Stimulated activated memory B cell treated with anti-CD40 and anti-IgM and Interleukin-4, amounts not matched to agents 10 μg/mL and 1 μg/mL and 100 μg/mL, for 72 hours (primary cell): Measurements from ENCODE around the gene CPPED1.
"Not testable (repeated sequence)": the region's sequence is repeated elsewhere in the genome, so short reads cannot be mapped to it uniquely, and the experiment has no call there.

ENCODE experiments used
- ATAC-seq: fragments of 150-1000 bp; cut with Tn5 transposase; 2 replicates; pipeline ENCODE4 v1.10.0; 2021
- H3K27ac Mint-ChIP-seq: one replicate; pipeline ENCODE4 v1.8.0; 2022; ENCODE audit warnings: mild to moderate bottlenecking, mixed read lengths
- H3K27me3 Mint-ChIP-seq: one replicate; pipeline ENCODE4 v1.8.0; 2022; ENCODE audit warnings: mixed read lengths
- H3K36me3 Mint-ChIP-seq: one replicate; pipeline ENCODE4 v1.8.0; 2022; ENCODE audit warnings: mixed read lengths
- H3K4me1 Mint-ChIP-seq: one replicate; pipeline ENCODE4 v1.8.0; 2022; ENCODE audit warnings: mixed read lengths
- H3K4me3 Mint-ChIP-seq: one replicate; pipeline ENCODE4 v1.8.0; 2022; ENCODE audit warnings: mild to moderate bottlenecking, moderate library complexity, mixed read lengths
- H3K9me3 Mint-ChIP-seq: one replicate; pipeline ENCODE4 v1.8.0; 2022; ENCODE audit warnings: mixed read lengths

The CPPED1 gene

DNA sequence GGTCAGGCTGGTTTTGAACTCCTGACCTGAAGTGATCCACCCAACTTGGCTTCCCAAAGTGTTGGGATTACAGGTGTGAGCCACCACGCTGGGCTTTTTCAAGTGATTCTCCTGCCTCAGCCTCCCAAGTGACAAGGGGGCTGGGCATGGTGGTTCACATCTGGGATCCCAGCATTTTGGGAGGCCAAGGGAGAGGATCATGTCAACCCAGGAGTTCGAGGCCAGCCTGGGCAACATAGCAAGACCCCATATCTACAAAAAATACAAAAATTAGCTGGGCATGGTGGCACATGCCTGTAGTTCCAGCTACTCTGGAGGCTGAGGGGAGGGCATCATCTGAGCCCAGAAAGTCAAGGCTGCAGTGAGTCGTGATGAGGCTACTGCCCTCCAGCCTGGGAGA, 10.0 kb upstream of the CPPED1 start:
- H3K36me3 Mint-ChIP-seq, H3K27me3 Mint-ChIP-seq, H3K4me1 Mint-ChIP-seq, ATAC-seq, H3K27ac Mint-ChIP-seq, H3K9me3 Mint-ChIP-seq, H3K4me3 Mint-ChIP-seq: not testable (repeated sequence)

DNA sequence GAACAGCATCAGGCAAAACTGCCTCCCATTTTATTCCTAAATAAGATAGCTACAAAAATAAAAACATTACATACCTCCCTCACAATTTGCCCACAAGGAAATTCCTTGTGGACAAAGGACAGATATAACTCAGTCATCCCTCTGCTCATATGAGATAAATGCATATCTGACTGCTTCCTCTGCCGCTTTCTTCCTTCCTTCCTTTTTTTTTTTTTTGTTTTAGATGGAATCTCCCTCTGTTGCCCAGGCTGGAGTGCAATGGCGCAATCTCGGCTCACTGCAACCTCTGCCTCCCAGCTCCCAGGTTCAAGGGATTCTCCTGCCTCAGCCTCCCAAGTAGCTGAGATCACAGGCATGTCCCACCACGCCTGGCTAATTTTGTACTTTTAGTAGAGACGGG, 9.6 kb upstream of the CPPED1 start:
- not testable (repeated sequence) for H3K9me3 Mint-ChIP-seq, ATAC-seq, H3K27ac Mint-ChIP-seq, H3K4me1 Mint-ChIP-seq, H3K36me3 Mint-ChIP-seq, H3K4me3 Mint-ChIP-seq, H3K27me3 Mint-ChIP-seq

DNA sequence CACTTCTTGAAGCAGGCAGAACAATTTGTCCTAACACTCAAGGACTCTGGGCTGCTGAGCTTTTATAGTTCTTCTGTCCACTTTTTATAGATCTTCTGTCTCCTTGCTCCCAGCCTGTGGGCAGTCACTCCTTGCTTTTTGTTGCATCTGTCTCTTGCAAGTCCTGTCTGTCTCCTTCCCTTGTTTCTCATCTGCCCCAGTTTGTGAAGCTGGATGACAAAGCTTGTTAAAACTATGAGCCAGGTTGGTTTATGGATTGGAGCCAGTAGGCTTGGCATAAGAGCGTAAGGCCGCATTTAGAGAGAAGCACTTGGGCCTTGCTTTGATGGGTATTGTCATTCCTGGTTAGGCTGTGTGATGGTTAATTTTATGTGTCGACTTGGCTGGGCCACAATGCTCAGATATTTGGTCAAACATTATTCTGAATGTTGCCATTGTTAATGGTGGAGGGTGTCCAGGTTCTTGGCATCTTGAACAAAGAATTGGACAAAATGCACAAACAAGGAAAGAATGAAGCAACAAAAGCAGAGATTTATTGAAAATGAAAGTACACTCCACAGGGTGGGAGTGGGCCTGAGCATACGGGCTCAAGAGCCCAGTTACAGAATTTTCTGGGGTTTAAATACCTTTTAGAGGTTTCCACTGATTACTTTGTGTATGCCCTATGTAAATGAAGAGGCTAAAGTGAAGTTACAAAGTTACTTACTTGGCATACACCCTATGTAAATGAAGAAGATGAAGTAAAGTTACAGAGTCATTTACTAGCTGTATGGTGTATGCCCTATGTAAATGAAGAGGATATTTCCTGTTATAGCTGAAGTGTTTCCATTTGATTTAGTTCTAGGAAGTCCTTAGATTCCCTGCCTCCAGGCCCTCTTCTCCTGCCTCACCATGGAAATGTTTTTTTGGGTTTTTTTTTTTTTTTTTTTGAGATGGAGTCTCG, 8.0 kb upstream of the CPPED1 start:
- Mint-ChIP-seq H3K4me1 (no peaks in the 10 kb centered on the region), H3K27ac (no peak overlapping the region)

DNA sequence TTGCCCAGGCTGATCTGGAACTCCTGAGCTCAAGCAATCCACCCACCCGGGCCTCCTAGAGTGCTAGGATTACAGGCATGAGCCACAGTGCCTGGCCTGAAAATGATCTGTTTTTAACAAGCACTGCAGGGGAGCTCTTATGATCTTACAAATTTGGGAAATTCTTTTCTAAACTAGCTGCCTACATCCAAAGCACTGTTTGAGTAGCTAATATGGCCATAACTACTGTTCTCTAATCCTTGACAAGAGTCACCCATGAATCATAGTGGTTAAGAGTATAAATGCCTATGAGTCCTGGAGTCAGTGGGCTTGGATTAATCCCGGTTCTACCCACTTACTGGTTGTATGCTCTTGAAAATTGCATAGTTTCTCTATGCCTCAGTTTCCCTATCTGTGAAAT, 1.4 kb upstream of the CPPED1 start:
- H3K27ac Mint-ChIP-seq: no peak overlapping the region
- ATAC-seq: no peak
- no peak overlapping the region for H3K4me3 Mint-ChIP-seq
- peaks cover 5% of the 10 kb centered on the region for H3K36me3 Mint-ChIP-seq
- H3K4me1 Mint-ChIP-seq: peaks cover 43% of the 10 kb centered on the region
- peaks cover 8% of the 10 kb centered on the region for H3K27me3 Mint-ChIP-seq
- peaks cover 3% of the 10 kb centered on the region for H3K9me3 Mint-ChIP-seq

More for the DNA sequence above, 8.0 kb upstream of the CPPED1 start:
- Mint-ChIP-seq H3K36me3 (no peaks in the 10 kb centered on the region), H3K4me3 (no peak overlapping the region), H3K27me3 (peaks cover 8% of the 10 kb centered on the region), H3K9me3 (peaks cover 9% of the 10 kb centered on the region)
- ATAC-seq: no peak

DNA sequence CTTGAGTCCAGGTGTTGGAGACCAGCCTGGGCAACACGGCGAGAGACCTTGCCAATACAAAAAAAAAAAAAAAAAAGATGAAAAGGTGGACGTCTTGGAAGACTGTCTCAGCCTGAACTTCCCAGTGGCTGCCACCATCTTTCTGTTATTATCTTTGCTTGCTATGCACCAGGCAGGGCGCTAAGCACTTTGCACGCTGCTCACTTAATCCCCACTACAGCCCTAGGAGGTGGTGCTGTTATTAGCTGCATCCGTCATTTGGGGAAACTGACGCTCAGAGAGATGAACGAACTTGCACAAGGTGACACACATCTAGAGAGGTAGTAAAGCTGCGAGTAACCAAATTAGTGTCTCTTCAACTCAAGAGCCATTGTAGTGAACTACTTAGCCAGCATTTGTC, 708 bp upstream of the CPPED1 start:
- H3K36me3 Mint-ChIP-seq: peaks cover 5% of the 10 kb centered on the region
- no peak overlapping the region for H3K27ac Mint-ChIP-seq
- peak overlapping the region; percentile 89 for H3K4me3 Mint-ChIP-seq
- ATAC-seq: no peak
- H3K9me3 Mint-ChIP-seq: peaks cover 3% of the 10 kb centered on the region
- peaks cover 45% of the 10 kb centered on the region for H3K4me1 Mint-ChIP-seq
- peaks cover 8% of the 10 kb centered on the region for H3K27me3 Mint-ChIP-seq

DNA sequence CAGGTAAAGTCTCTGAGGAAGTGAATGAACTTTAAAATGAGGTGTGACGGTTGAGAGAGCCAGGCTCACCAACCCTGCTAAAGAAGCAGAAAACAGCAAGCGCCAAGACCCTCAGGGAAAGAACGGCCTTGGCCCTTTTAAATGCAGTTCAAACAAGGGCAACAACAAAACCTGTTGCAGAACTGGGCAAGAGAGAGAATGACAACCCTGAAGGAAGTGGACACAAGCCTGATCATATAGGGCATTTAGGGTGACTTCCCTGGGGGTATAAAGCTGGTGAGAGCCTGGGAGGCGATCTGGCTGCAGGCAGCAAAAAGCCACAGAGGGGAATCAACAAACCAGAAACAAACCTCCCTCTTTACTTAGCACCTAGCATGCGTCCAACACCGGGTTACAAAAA, 1.0 kb downstream of the CPPED1 start:
- H3K4me1 Mint-ChIP-seq: peaks cover 45% of the 10 kb centered on the region
- peak overlapping the region; percentile 94 for H3K27ac Mint-ChIP-seq
- no peak for ATAC-seq
- peaks cover 5% of the 10 kb centered on the region for H3K36me3 Mint-ChIP-seq
- peak overlapping the region; percentile 89 for H3K4me3 Mint-ChIP-seq
- peaks cover 3% of the 10 kb centered on the region for H3K9me3 Mint-ChIP-seq
- H3K27me3 Mint-ChIP-seq: no peaks in the 10 kb centered on the region

DNA sequence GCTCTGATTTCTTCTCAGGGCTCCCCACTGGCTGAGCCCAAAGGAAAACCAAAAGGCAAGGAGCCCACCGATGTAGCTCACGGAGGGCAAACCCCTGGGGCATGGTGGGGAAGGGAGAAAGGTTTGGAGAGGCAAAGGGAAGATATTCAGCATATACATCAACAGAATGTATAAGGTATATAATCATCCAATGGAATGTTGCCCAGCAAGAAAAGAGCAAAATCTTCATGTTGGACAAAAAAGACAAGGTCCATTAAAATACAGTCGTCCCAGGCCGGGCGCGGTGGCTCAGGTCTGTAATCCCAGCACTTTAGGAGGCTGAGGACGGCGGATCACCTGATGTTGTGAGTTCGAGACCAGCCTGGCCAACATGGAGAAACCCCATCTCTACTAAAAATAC, 1.6 kb downstream of the CPPED1 start:
- H3K9me3 Mint-ChIP-seq: peaks cover 3% of the 10 kb centered on the region

DNA sequence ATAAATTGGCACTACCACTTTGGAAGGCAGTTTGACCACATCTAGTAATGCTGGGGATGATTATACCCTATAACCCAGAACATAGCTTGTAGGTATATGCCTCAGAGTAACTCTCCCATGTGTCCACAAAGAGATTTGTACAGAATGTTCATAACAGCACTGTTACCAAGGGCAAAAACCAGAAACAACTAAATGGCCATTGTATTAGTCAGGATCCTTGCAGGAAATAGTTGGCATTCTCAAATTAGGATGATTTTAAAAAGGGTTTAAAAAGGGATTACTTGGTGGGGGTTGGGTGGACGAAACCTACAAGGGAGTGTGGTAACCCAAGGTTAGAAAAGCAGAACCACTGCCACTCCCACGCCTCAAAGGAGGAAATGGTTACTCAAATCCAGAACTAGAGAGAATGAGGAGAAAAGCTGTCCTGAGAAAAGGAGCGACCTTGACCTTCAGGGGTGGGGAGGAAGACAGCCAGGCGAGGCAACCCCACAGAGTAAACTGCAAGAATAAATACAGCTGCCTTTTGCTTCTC, 2.1 kb downstream of the CPPED1 start:
- peaks cover 45% of the 10 kb centered on the region for H3K4me1 Mint-ChIP-seq
- peak overlapping the region; percentile 89 for H3K4me3 Mint-ChIP-seq
- H3K36me3 Mint-ChIP-seq: peaks cover 5% of the 10 kb centered on the region
- peaks cover 3% of the 10 kb centered on the region for H3K9me3 Mint-ChIP-seq
- H3K27ac Mint-ChIP-seq: peak overlapping the region; percentile 94
- ATAC-seq: peak; percentile 42
- no peaks in the 10 kb centered on the region for H3K27me3 Mint-ChIP-seq

More for the DNA sequence above, 1.6 kb downstream of the CPPED1 start:
- Mint-ChIP-seq H3K36me3 (peaks cover 5% of the 10 kb centered on the region), H3K4me1 (peaks cover 45% of the 10 kb centered on the region), H3K27me3 (no peaks in the 10 kb centered on the region), H3K27ac (peak overlapping the region; percentile 94), H3K4me3 (peak overlapping the region; percentile 89)
- ATAC-seq: no peak

DNA sequence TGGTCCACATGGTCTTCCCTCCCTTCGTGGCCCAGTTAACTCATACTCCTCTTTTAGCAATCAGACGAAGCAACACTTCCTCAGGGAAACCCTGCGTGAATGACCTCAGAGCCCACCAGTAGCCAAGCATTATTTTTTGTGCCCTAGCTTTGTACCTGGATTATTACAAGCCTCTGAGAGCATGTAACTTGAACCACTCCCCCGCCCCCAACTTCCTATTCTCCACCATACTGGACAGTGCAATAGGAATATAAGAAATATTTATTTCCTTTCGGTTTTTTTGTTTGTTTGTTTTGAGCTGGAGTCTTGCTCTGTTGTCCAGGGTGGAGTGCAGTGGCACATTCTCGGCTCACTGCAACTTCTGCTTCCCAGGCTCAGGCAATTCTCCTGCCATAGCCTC, 2.9 kb downstream of the CPPED1 start:
- H3K4me3 Mint-ChIP-seq: no peak overlapping the region
- peaks cover 3% of the 10 kb centered on the region for H3K9me3 Mint-ChIP-seq
- no peaks in the 10 kb centered on the region for H3K27me3 Mint-ChIP-seq
- H3K36me3 Mint-ChIP-seq: peaks cover 5% of the 10 kb centered on the region
- ATAC-seq: no peak
- H3K27ac Mint-ChIP-seq: no peak overlapping the region
- peaks cover 45% of the 10 kb centered on the region for H3K4me1 Mint-ChIP-seq

DNA sequence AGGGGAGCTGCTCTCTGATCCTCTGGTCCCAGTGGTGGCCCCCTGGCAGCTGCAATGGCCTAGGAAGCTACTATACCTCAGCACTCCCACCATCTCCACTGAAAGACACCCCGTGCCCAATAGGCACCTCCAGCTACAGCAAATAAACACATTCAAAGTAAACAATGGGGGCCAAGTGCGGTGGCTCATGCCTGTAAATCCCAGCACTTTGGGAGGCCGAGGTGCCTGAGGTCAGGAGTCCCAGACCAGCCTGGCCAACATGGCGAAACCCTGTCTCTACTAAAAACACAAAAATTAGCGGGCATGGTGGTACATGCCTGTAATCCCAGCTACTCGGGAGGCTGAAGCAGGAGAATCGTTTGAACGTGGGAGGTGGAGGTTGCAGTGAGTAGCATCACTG, 3.7 kb downstream of the CPPED1 start:
- H3K9me3 Mint-ChIP-seq, H3K4me3 Mint-ChIP-seq, H3K27ac Mint-ChIP-seq, ATAC-seq, H3K27me3 Mint-ChIP-seq, H3K36me3 Mint-ChIP-seq: not testable (repeated sequence)
- H3K4me1 Mint-ChIP-seq: peaks cover 45% of the 10 kb centered on the region

DNA sequence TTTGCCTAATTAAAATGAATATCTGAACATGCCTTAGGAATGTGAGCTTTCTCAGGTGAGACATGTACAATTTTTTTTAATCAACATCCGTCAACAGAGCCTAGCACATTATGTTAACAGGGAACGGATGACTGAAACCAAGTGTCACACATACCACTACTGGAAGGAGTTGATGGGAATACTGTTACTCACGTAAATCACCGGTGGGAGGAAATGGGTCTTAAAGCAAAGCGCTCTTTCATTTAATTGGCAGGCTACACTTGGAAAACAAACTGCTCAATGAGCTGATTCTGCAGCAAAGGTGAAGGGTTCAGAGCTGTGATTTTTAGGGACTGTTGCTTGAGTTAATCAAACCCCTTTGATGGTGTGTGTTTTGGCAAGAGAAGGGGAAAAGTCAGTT, 4.8 kb downstream of the CPPED1 start:
- no peaks in the 10 kb centered on the region for H3K9me3 Mint-ChIP-seq
- no peaks in the 10 kb centered on the region for H3K27me3 Mint-ChIP-seq
- no peak overlapping the region for H3K27ac Mint-ChIP-seq
- ATAC-seq: no peak
- no peak overlapping the region for H3K4me3 Mint-ChIP-seq
- peaks cover 37% of the 10 kb centered on the region for H3K4me1 Mint-ChIP-seq
- peaks cover 5% of the 10 kb centered on the region for H3K36me3 Mint-ChIP-seq

DNA sequence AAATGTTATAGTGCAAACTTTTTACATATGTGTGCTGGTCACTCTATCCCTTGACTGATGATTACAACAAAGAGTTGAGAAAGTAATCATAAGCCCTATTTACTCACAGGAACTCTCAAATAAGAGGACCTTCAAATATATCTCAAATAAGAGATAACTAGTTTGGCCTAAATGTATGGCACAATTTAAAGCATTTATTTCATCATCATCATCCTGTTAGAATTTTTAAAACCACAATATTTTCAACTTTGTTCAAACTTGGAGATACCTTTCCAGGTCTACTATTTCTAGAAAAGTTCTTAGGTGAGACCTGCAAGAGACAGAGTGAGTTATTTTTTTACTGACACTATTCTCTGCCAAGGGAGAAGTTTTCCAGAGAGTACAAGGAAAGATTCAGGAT, 5.5 kb downstream of the CPPED1 start:
- ATAC-seq: no peak
- no peaks in the 10 kb centered on the region for H3K27me3 Mint-ChIP-seq
- H3K4me1 Mint-ChIP-seq: peaks cover 34% of the 10 kb centered on the region
- H3K9me3 Mint-ChIP-seq: no peaks in the 10 kb centered on the region
- peaks cover 7% of the 10 kb centered on the region for H3K36me3 Mint-ChIP-seq
- no peak overlapping the region for H3K27ac Mint-ChIP-seq
- H3K4me3 Mint-ChIP-seq: no peak overlapping the region

DNA sequence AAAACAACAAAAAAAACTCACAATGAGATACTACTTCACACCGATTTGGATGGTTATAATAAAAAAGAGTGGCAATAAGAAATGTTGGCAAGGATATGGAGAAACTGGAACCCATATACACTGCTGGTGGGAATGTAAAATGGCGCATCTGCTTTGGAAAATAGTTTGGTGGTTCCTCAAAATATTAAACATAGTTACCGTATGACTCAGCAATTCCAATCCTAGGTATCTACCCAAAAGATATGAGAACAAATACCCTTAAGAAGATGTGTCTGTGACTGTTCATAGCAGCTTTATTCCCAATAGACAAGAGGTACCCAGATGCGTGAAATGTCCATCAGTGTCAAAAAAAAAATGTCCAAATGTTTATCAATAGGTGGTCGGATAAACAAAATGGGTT, 7.2 kb downstream of the CPPED1 start:
- Mint-ChIP-seq H3K9me3 (peaks cover 6% of the 10 kb centered on the region), H3K36me3 (peaks cover 21% of the 10 kb centered on the region), H3K4me3 (no peak overlapping the region), H3K4me1 (peaks cover 17% of the 10 kb centered on the region), H3K27me3 (no peaks in the 10 kb centered on the region), H3K27ac (no peak overlapping the region)
- ATAC-seq: no peak

DNA sequence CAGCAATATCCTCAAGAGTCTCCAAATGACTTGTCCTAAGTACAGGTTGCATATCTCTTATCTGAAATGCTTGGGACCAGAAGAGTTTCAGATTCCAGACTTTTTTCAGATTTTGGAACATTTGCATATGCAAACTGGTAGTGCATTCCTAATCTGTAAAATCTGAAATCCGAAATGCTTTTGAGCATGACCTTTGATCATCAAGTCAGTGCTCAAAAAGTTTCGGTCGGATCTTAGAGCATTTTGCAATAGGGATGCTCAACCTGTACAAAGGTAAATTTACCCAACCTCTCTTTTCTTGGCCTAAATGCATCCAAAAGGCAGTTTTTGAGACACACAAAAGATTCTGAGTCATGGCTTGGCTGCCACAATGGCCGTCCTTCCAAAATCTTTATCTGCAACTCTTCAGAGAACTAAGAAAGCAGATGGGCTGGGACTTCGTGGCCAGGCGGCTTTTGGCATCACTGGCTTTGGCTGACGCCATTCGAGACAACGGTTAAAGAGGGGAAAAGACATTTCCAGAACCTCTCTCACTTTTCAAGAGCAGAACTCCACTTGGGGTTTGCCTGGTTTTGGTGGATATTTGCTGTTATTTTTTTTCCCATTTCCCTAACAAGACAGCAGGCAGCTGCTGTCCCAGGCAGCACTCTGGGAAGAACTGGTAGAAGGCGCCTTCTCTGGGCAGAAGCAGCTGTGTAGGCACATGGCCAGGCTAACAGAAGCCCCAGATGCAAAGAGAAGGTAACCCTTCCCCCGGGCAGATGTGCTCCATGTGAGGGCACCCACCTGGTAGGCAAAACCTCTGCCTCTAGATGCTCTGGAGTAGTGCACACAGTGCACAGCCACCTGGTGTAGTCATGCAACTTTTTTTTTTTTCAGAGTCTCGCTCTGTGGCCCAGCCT, 8.9 kb downstream of the CPPED1 start:
- no peaks in the 10 kb centered on the region for H3K4me1 Mint-ChIP-seq
- no peak overlapping the region for H3K4me3 Mint-ChIP-seq
- H3K36me3 Mint-ChIP-seq: peaks cover 21% of the 10 kb centered on the region
- H3K27me3 Mint-ChIP-seq: no peaks in the 10 kb centered on the region
- no peak overlapping the region for H3K27ac Mint-ChIP-seq
- ATAC-seq: no peak
- peaks cover 6% of the 10 kb centered on the region for H3K9me3 Mint-ChIP-seq

DNA sequence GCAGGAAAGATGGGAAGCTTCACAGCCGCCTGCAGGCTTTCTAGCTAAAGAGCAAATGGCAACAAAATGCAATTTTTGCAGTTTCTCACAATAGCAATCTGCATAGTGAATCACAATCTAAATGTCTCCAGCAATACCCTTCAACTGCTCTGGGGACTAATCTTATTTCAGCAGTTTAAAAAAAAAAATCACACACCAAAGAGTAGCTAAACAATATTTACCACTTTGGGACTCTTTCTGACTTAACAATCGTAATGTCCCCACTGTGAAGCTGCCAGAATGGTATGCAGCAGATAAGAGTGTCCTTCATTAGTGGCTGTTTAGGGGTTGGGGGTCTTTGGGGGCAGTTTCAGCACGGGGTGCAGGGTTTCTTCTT, 9.8 kb downstream of the CPPED1 start:
- ATAC-seq: no peak
- no peaks in the 10 kb centered on the region for H3K4me1 Mint-ChIP-seq
- H3K9me3 Mint-ChIP-seq: peaks cover 6% of the 10 kb centered on the region
- H3K36me3 Mint-ChIP-seq: peaks cover 25% of the 10 kb centered on the region
- no peak overlapping the region for H3K4me3 Mint-ChIP-seq
- no peak overlapping the region for H3K27ac Mint-ChIP-seq
- no peaks in the 10 kb centered on the region for H3K27me3 Mint-ChIP-seq
